Right cardiac atrium (tissue), 5 donors: ENCODE results near the gene FAM174B. TPM values are rescaled to one million over a fixed set of nuclear protein-coding genes. Genes with fewer than 3 reads are reported as not detected.
A peak's percentile ranks its signal among the peaks of the same experiment; 100 is the strongest.

Experiments used
- ATAC-seq, 2 donors: fragments of 200-7000 bp; cut with Tn5 transposase; one replicate each; pipeline versions ENCODE4 v1.8.0 to v1.9.1; 2020; ENCODE audit warnings: moderate library complexity in 2 of 2, mild to moderate bottlenecking in 1 of 2
- DNase-seq, 3 donors: peaks; one replicate each; pipeline ENCODE4 v3.0.0-alpha.2; 2020
- H3K27ac ChIP-seq: one replicate; pipeline ENCODE4 v1.5.1; 2013; ENCODE audit warnings: mild to moderate bottlenecking, low read length, control low read depth, moderate library complexity
- H3K27me3 ChIP-seq: one replicate; pipeline ENCODE4 v1.6.1; 2013; ENCODE audit not compliant: control insufficient read depth, insufficient read depth
- H3K4me1 ChIP-seq: one replicate; pipeline ENCODE4 v1.6.1; 2013; ENCODE audit warnings: low read length; ENCODE audit not compliant: control insufficient read depth, insufficient read depth
- H3K4me3 ChIP-seq: one replicate; pipeline ENCODE4 v1.5.1; 2013; ENCODE audit warnings: low read length, control low read depth
- H3K9me3 ChIP-seq: one replicate; pipeline ENCODE4 v1.6.1; 2013; ENCODE audit warnings: low read length; ENCODE audit not compliant: control insufficient read depth
- WGBS: extraction: QIAGEN DNeasy Blood & Tissue Kit; methylation state at CpG from one replicate; pipeline ENCODE4 v1.1.7; 2013; 5-methylcytosine and 5-hydroxymethylcytosine counted together
- intact Hi-C, 4 donors: fragments of 100-400 bp; cut with DNase I; formaldehyde crosslinking; loops; one replicate each; pipeline versions ENCODE4 v1.11.0 to v1.14.0; 2022 to 2023
- polyA plus RNA-seq: library from polyadenylated mRNA; stranded (reverse); fragments of 200-250 nt; gene quantifications from one replicate; pipeline ENCODE4 v1.2.3, GENCODE V29; 2013
- total RNA-seq, 4 donors: library from RNA; stranded (reverse); fragmentation: NEBNext Ultra II Directional; extraction: Animal tissue kit (Norgen Biotek cat#: 25700); gene quantifications; one replicate each; pipeline ENCODE4 v1.2.1, GENCODE V29; 2021
- donor health status: healthy with polysubstance abuse.
- donor health status: DM: no; HTN: yes; CAD: no.
- donor health status: DM: no; HTN: no; CAD: no.
- donor health status: DM: no; HTN: yes; CAD: no; lungs with severe emphysema.
- donor health status: DM: yes; HTN: yes; CAD: no.

Gene FAM174B
- total and polyA plus RNA-seq, 5 donors = 6.7 to 13.2 (median 9.5) TPM

- Histone ChIP-seq H3K27ac (no peak overlapping the region), H3K4me1 (no peaks in the 10 kb centered on the region), H3K9me3 (no peaks in the 10 kb centered on the region), H3K27me3 (no peaks in the 10 kb centered on the region), H3K4me3 (no peak overlapping the region)
- DNase-seq (no peak), ATAC-seq (no peak)
- intact Hi-C loops = no loop called here
- WGBS = 82% methylated on average over 12 of the region's 12 CpGs
Observed at GRCh38 chr15:92578096-92578835, 77.3 kb downstream of the FAM174B start.

- WGBS = 97% methylated on average over 9 of the region's 9 CpGs
- Histone ChIP-seq H3K9me3 (no peaks in the 10 kb centered on the region), H3K4me1 (no peaks in the 10 kb centered on the region), H3K27me3 (no peaks in the 10 kb centered on the region), H3K4me3 (no peak overlapping the region), H3K27ac (no peak overlapping the region)
- intact Hi-C loops = no loop called here
- DNase-seq (no peak), ATAC-seq (no peak)
Observed at GRCh38 chr15:92576597-92577200, 78.9 kb downstream of the FAM174B start.

DNA sequence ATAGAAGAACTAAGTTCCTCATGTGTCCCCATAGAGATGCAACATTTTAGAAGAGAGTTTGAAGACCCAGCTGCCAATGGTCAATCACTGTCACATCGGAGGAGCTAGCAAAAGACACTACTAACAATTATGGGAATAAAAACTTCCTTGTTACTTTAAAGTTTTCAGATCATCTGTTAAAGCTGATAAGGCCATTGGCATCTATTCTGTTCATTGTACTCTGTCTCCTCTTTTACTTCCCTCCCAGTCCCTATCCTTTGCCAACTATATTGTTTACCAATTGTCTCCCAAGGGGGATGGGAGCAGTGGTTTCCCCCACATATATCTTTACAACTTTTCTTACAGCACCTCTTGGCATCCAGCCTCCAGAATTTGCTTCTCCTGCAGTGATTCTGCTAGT, 81.0 kb downstream of the FAM174B start:
- Histone ChIP-seq H3K27me3 (no peaks in the 10 kb centered on the region), H3K9me3 (no peaks in the 10 kb centered on the region), H3K4me3 (no peak overlapping the region), H3K4me1 (no peaks in the 10 kb centered on the region), H3K27ac (no peak overlapping the region)
- intact Hi-C loops = no loop called here
- ATAC-seq (no peak), DNase-seq (no peak)
- WGBS = 63% methylated on average over 1 of the region's 1 CpG

DNA sequence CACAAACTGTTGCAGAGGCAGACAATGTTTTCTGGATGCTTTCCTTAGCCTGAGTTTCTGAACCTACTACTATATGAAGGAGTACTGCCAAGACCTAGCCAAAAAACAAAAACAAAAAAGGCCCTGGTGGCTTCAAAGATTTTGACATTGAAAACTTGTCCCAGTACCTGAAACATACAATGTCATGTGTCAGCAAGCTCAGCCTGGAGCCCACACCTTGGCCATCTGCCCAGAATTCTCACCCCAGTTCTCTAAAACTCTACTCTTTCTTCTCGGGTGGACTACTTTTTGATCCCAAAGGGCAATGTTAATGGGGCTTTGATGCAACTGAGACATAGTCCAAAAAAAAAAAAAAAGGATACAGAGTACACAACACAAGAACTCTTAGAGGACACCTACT, 81.4 kb downstream of the FAM174B start:
- DNase-seq (no peak), ATAC-seq (no peak)
- WGBS = 40% methylated on average over 1 of the region's 1 CpG
- H3K4me1 ChIP-seq = no peaks in the 10 kb centered on the region
- no peak overlapping the region for H3K27ac ChIP-seq
- H3K4me3 ChIP-seq = no peak overlapping the region
- intact Hi-C loops = no loop called here
- H3K27me3 ChIP-seq = no peaks in the 10 kb centered on the region
- no peaks in the 10 kb centered on the region for H3K9me3 ChIP-seq

- DNase-seq = no peak
- Histone ChIP-seq H3K9me3 (no peaks in the 10 kb centered on the region), H3K4me1 (no peaks in the 10 kb centered on the region), H3K4me3 (no peak overlapping the region), H3K27me3 (no peaks in the 10 kb centered on the region), H3K27ac (no peak overlapping the region)
- ATAC-seq = no peak
- intact Hi-C loops = no loop called here
- WGBS = 81% methylated on average over 4 of the region's 4 CpGs
Observed at GRCh38 chr15:92571824-92572223, 83.8 kb downstream of the FAM174B start.

- intact Hi-C loops = no loop called here
- Histone ChIP-seq H3K4me3 (no peak overlapping the region), H3K27ac (peak overlapping the region; percentile 8), H3K9me3 (no peaks in the 10 kb centered on the region), H3K27me3 (no peaks in the 10 kb centered on the region), H3K4me1 (no peaks in the 10 kb centered on the region)
- ATAC-seq = no peak
- 51% methylated on average over 7 of the region's 7 CpGs for WGBS
- DNase-seq = no peak
Observed at GRCh38 chr15:92570391-92570790, 85.2 kb downstream of the FAM174B start.

DNA sequence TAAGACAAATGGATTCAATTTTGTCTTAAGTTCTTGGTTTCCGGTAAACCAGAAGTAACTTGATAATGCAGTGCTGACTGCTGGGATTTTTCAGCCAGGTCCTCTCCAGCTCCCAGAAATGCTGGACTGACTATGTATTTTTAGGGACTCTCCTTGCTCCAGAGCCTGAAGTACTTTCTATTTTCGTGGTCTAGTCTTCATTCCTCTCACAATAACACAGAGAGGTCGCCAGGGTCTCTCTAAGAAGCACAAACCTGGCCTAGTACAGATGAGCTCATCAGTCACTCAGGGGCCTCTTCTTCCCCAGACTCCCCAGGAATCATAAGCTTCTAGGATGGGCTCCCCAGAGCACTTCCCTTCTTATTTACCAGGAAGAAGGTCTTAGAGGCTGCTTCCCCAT, 85.8 kb downstream of the FAM174B start:
- peak in 1 of 2 donors; percentile 61 for ATAC-seq
- WGBS = 29% methylated on average over 3 of the region's 3 CpGs

More for the DNA sequence above, 85.8 kb downstream of the FAM174B start:
- intact Hi-C loops = no loop called here
- no peaks in the 10 kb centered on the region for H3K9me3 ChIP-seq
- no peaks in the 10 kb centered on the region for H3K4me1 ChIP-seq
- H3K27ac ChIP-seq = peak overlapping the region; percentile 23
- no peak overlapping the region for H3K4me3 ChIP-seq
- DNase-seq = no peak
- H3K27me3 ChIP-seq = no peaks in the 10 kb centered on the region

Other genes with a start within 250 kb of the FAM174B start
- 10 to 100 TPM; 62.7 to 83.6 (median 65.1) TPM for gene CHD2, start 244.5 kb upstream of the FAM174B start, total RNA-seq
- gene CHD2, start 244.5 kb upstream of the FAM174B start, polyA plus RNA-seq = 28.4 TPM